RWPE2 (cell line): ENCODE measurements around the gene TYW3.
A peak's percentile ranks its signal among the peaks of the same experiment; 100 is the strongest.

ENCODE experiments used
- ATAC-seq: fragments of 200-7000 bp; cut with Tn5 transposase; 3 replicates; pipeline ENCODE4 v1.9.1; 2021; ENCODE audit warnings: low read depth
- DNase-seq: peaks from one replicate; pipeline ENCODE4 v3.0.0-alpha.2; 2020; ENCODE audit warnings: low spot score
- H3K27ac ChIP-seq: fragments of 450-650 bp; 2 replicates; pipeline ENCODE4 v1.5.1; 2017; ENCODE audit warnings: mild to moderate bottlenecking; ENCODE audit not compliant: poor library complexity, severe bottlenecking
- H3K27me3 ChIP-seq: fragments of 250-450 bp; sonication (Bioruptor Pico); 2 replicates; pipeline ENCODE4 v1.5.1; 2021; ENCODE audit warnings: mild to moderate bottlenecking, moderate library complexity; ENCODE audit not compliant: insufficient read depth, poor library complexity, severe bottlenecking
- H3K36me3 ChIP-seq: fragments of 250-450 bp; sonication (Bioruptor Pico); 2 replicates; pipeline ENCODE4 v1.5.1; 2020; ENCODE audit warnings: low read depth, mild to moderate bottlenecking, moderate library complexity
- H3K4me1 ChIP-seq: fragments of 250-450 bp; sonication (Bioruptor Pico); 2 replicates; pipeline ENCODE4 v1.5.1; 2021; ENCODE audit warnings: mild to moderate bottlenecking, moderate library complexity; ENCODE audit not compliant: insufficient read depth, poor library complexity, severe bottlenecking
- H3K4me3 ChIP-seq: fragments of 250-450 bp; sonication (Bioruptor Pico); 2 replicates; pipeline ENCODE4 v1.5.1; 2021; ENCODE audit warnings: mild to moderate bottlenecking, moderate library complexity; ENCODE audit not compliant: severe bottlenecking
- H3K9me3 ChIP-seq: fragments of 250-450 bp; sonication (Bioruptor Pico); 2 replicates; pipeline ENCODE4 v1.5.1; 2021; ENCODE audit warnings: mild to moderate bottlenecking, moderate library complexity; ENCODE audit not compliant: severe bottlenecking
- CTCF ChIP-seq: fragments of 450-650 bp; IDR thresholded peaks from one replicate; pipeline ENCODE4 v1.5.1; 2017; ENCODE audit warnings: mild to moderate bottlenecking, moderate library complexity; ENCODE audit not compliant: poor library complexity, severe bottlenecking

Gene TYW3

GRCh38 chr1:74767490-74767889, 34.5 kb downstream of the TYW3 start:
- no peak for ATAC-seq

GRCh38 chr1:74771913-74772515, 39.1 kb downstream of the TYW3 start:
- peak; percentile 89 for TF ChIP-seq CTCF
- H3K9me3 ChIP-seq: no peaks in the 10 kb centered on the region
- ATAC-seq: peak; percentile 52; the same call in 1 of the 3 replicates
- H3K4me3 ChIP-seq: no peak overlapping the region
- DNase-seq: no peak
- no peaks in the 10 kb centered on the region for H3K4me1 ChIP-seq
- H3K36me3 ChIP-seq: no peaks in the 10 kb centered on the region
- H3K27ac ChIP-seq: no peak overlapping the region
- peaks cover 17% of the 10 kb centered on the region for H3K27me3 ChIP-seq

More at GRCh38 chr1:74767490-74767889, 34.5 kb downstream of the TYW3 start:
- no peaks in the 10 kb centered on the region for H3K27me3 ChIP-seq
- no peak overlapping the region for H3K27ac ChIP-seq
- no peak for DNase-seq
- H3K9me3 ChIP-seq: no peaks in the 10 kb centered on the region
- TF ChIP-seq CTCF: no peak
- no peaks in the 10 kb centered on the region for H3K4me1 ChIP-seq
- H3K36me3 ChIP-seq: peaks cover 20% of the 10 kb centered on the region
- no peak overlapping the region for H3K4me3 ChIP-seq

GRCh38 chr1:74772945-74773344, 40.0 kb downstream of the TYW3 start:
- H3K27ac ChIP-seq: no peak overlapping the region
- DNase-seq (no peak), ATAC-seq (no peak)
- no peak for TF ChIP-seq CTCF
- H3K9me3 ChIP-seq: no peaks in the 10 kb centered on the region
- H3K4me1 ChIP-seq: no peaks in the 10 kb centered on the region
- peaks cover 22% of the 10 kb centered on the region for H3K27me3 ChIP-seq
- no peaks in the 10 kb centered on the region for H3K36me3 ChIP-seq
- H3K4me3 ChIP-seq: no peak overlapping the region

- H3K27me3 ChIP-seq: peaks cover 22% of the 10 kb centered on the region
- no peaks in the 10 kb centered on the region for H3K36me3 ChIP-seq
- no peak for DNase-seq
- no peaks in the 10 kb centered on the region for H3K9me3 ChIP-seq
- TF ChIP-seq CTCF: no peak
- no peak overlapping the region for H3K4me3 ChIP-seq
- H3K27ac ChIP-seq: no peak overlapping the region
- H3K4me1 ChIP-seq: no peaks in the 10 kb centered on the region
- ATAC-seq: no peak
Measured at GRCh38 chr1:74773582-74773981, 40.6 kb downstream of the TYW3 start.

- Histone ChIP-seq H3K27me3 (peaks cover 26% of the 10 kb centered on the region), H3K9me3 (no peaks in the 10 kb centered on the region), H3K4me1 (no peaks in the 10 kb centered on the region), H3K4me3 (no peak overlapping the region), H3K27ac (no peak overlapping the region), H3K36me3 (no peaks in the 10 kb centered on the region)
- ATAC-seq: no peak
- no peak for DNase-seq
- no peak for TF ChIP-seq CTCF
Measured at GRCh38 chr1:74775735-74776134, 42.8 kb downstream of the TYW3 start.
